Cardiac fibroblast (primary cell): ENCODE results near the gene NPAS1.
A peak's percentile ranks its signal among the peaks of the same experiment; 100 is the strongest.

ENCODE experiments used
- DNase-seq, 2 donors: peaks; one replicate each; pipeline versions ENCODE4 v3.0.0 to v3.0.0-alpha.2; 2010; ENCODE audit warnings: low read depth in 2 of 2
- H3K4me3 ChIP-seq, 2 donors: replicated peaks in 1 of 2; 1 replicate in 1 of 2; 2 replicates in 1 of 2; pipeline ENCODE4 v1.5.1; 2011; ENCODE audit warnings: low read depth in 2 of 2, low read length in 2 of 2, mild to moderate bottlenecking in 2 of 2, moderate library complexity in 1 of 2
- CTCF ChIP-seq: IDR thresholded peaks from one replicate; pipeline ENCODE4 v1.5.1; 2011; ENCODE audit warnings: low read depth, mild to moderate bottlenecking, low read length, inconsistent platforms

The NPAS1 gene

GRCh38 chr19:47019431-47020041 lies at the start of gene NPAS1:
TSS of gene NPAS1 (plus strand) at chr19:47019837. CDS start at chr19:47021048, 1,211 bp downstream.
- no peak for TF ChIP-seq CTCF
- DNase-seq, result no peak
- peak within 1 kb of the TSS; percentile 40 to 43 for H3K4me3 ChIP-seq

- H3K4me3 ChIP-seq, result no peak overlapping the region
- peak; percentile 44 to 86 for DNase-seq
- no peak for TF ChIP-seq CTCF
Observed at GRCh38 chr19:46970815-46971214, 48.8 kb upstream of the NPAS1 start.

- TF ChIP-seq CTCF, result no peak
- DNase-seq, result peak; percentile 37 to 73
- no peak overlapping the region for H3K4me3 ChIP-seq
Observed at GRCh38 chr19:46972311-46972710, 47.3 kb upstream of the NPAS1 start.

GRCh38 chr19:46974181-46974580 lies 45.5 kb upstream of the NPAS1 start:
- no peak for TF ChIP-seq CTCF
- H3K4me3 ChIP-seq, result no peak overlapping the region
- no peak for DNase-seq

- DNase-seq, result peak; percentile 37 to 53
Observed at GRCh38 chr19:46975011-46975924, 44.4 kb upstream of the NPAS1 start.

More at GRCh38 chr19:46975011-46975924, 44.4 kb upstream of the NPAS1 start:
- no peak for TF ChIP-seq CTCF
- no peak overlapping the region for H3K4me3 ChIP-seq
